ENCODE measurements around the gene RNH1.
"Not testable (repeated sequence)": the region's sequence is repeated elsewhere in the genome, so short reads cannot be mapped to it uniquely, and the experiment has no call there.

- TF ChIP-seq POLR2AphosphoS5 (IDR thresholded peaks at IDR 0.05; ENCODE audit: low read depth, low read length); POLR2A (IDR thresholded peaks at IDR 0.05; ENCODE audit: low read depth, low read length); TAF1 (IDR thresholded peaks at IDR 0.05; ENCODE audit: low read depth, low read length); SPI1 (IDR thresholded peaks at IDR 0.05; ENCODE audit: low read depth, low read length); PAX5 (IDR thresholded peaks at IDR 0.05; ENCODE audit: insufficient read depth, low read length, severe bottlenecking); POU2F2 (IDR thresholded peaks at IDR 0.05; ENCODE audit: low read depth, low read length): not testable (repeated sequence)
These were observed 10.1 kb upstream of the RNH1 start for GRCh38 chr11:516918-517685.
